ENCODE results near the gene MLEC. TPM values are rescaled to one million over a fixed set of nuclear protein-coding genes. Genes with fewer than 3 reads are reported as not detected.

Gene MLEC
- total RNA-seq, 3 donors from 2014 or later, result 67.6 to 75.4 (median 67.8) TPM

- intact Hi-C loops (cut with DNase I; ENCODE audit: low total_unique reads), result no loop called here
- Histone ChIP-seq H3K4me1 (no peaks in the 10 kb centered on the region), H3K27me3 (no peaks in the 10 kb centered on the region), H3K4me3 (no peak overlapping the region), H3K27ac (no peak overlapping the region), H3K36me3 (no peaks in the 10 kb centered on the region), H3K9me3 (no peaks in the 10 kb centered on the region)
- DNase-seq (ENCODE audit: low spot score in 2 of 2), result no peak
- TF ChIP-seq POLR2A (IDR thresholded peaks at IDR 0.05) (no peak), CTCF (IDR thresholded peaks at IDR 0.05) (no peak), POLR2AphosphoS5 (IDR thresholded peaks at IDR 0.05) (no peak)
Measured at GRCh38 chr12:120748242-120748641, 61.3 kb downstream of the MLEC start.

GRCh38 chr12:120749256-120749655 is 62.3 kb downstream of the MLEC start:
- no peak overlapping the region for H3K4me3 ChIP-seq
- no peak overlapping the region for H3K27ac ChIP-seq
- no peaks in the 10 kb centered on the region for H3K27me3 ChIP-seq
- H3K36me3 ChIP-seq, result no peaks in the 10 kb centered on the region
- H3K9me3 ChIP-seq, result no peaks in the 10 kb centered on the region
- intact Hi-C loops (cut with DNase I; ENCODE audit: low total_unique reads), result no loop called here
- no peak for DNase-seq (ENCODE audit: low spot score in 2 of 2)
- TF ChIP-seq CTCF (IDR thresholded peaks at IDR 0.05) (no peak), POLR2A (IDR thresholded peaks at IDR 0.05) (no peak), POLR2AphosphoS5 (IDR thresholded peaks at IDR 0.05) (no peak)
- no peaks in the 10 kb centered on the region for H3K4me1 ChIP-seq

- no peak overlapping the region for H3K27ac ChIP-seq
- H3K4me3 ChIP-seq, result no peak overlapping the region
- no peaks in the 10 kb centered on the region for H3K4me1 ChIP-seq
- intact Hi-C loops (cut with DNase I; ENCODE audit: low total_unique reads), result no loop called here
- H3K27me3 ChIP-seq, result no peaks in the 10 kb centered on the region
- no peak for DNase-seq (ENCODE audit: low spot score in 2 of 2)
- H3K9me3 ChIP-seq, result no peaks in the 10 kb centered on the region
- no peaks in the 10 kb centered on the region for H3K36me3 ChIP-seq
- no peak for TF ChIP-seq POLR2A (IDR thresholded peaks at IDR 0.05)
- no peak for TF ChIP-seq CTCF (IDR thresholded peaks at IDR 0.05)
- TF ChIP-seq POLR2AphosphoS5 (IDR thresholded peaks at IDR 0.05), result no peak
Measured at GRCh38 chr12:120750806-120751205, 63.9 kb downstream of the MLEC start.

- intact Hi-C loops (cut with DNase I; ENCODE audit: low total_unique reads), result no loop called here
- TF ChIP-seq POLR2AphosphoS5 (IDR thresholded peaks at IDR 0.05) (no peak), POLR2A (IDR thresholded peaks at IDR 0.05) (no peak), CTCF (IDR thresholded peaks at IDR 0.05) (no peak)
Measured at GRCh38 chr12:120751389-120751788, 64.4 kb downstream of the MLEC start.

More at GRCh38 chr12:120751389-120751788, 64.4 kb downstream of the MLEC start:
- Histone ChIP-seq H3K36me3 (no peaks in the 10 kb centered on the region), H3K9me3 (no peaks in the 10 kb centered on the region), H3K27ac (no peak overlapping the region), H3K4me3 (no peak overlapping the region), H3K4me1 (no peaks in the 10 kb centered on the region), H3K27me3 (no peaks in the 10 kb centered on the region)
- DNase-seq (ENCODE audit: low spot score in 2 of 2), result no peak

Other genes with a start within 250 kb of the MLEC start
- 100 to 1,000 TPM; 464 to 649 (median 599) TPM for gene COX6A1, start 249.0 kb upstream of the MLEC start, total RNA-seq
- gene TRIAP1, start 240.8 kb upstream of the MLEC start, total RNA-seq, result 10 to 100 TPM; 10.2 to 21.3 (median 13.0) TPM
- 10 to 100 TPM; 26.5 to 35.8 (median 32.5) TPM for gene GATC, start 240.7 kb upstream of the MLEC start, total RNA-seq
- gene SRSF9, start 217.4 kb upstream of the MLEC start, total RNA-seq, result 10 to 100 TPM; 65.9 to 97.3 (median 82.5) TPM
- 100 to 1,000 TPM; 155 to 170 (median 167) TPM for gene DYNLL1, start 191.0 kb upstream of the MLEC start, total RNA-seq
- gene COQ5, start 158.0 kb upstream of the MLEC start, total RNA-seq, result 10 to 100 TPM; 26.2 to 33.0 (median 26.5) TPM
- gene RNF10, start 152.8 kb upstream of the MLEC start, total RNA-seq, result 100 to 1,000 TPM; 112 to 164 (median 149) TPM
- gene POP5, start 105.7 kb upstream of the MLEC start, total RNA-seq, result 10 to 100 TPM; 35.4 to 43.8 (median 42.4) TPM
- gene CABP1, start 46.5 kb upstream of the MLEC start, total RNA-seq, result 1 to 10 TPM in 1 of 3 donors, under 1 TPM in 1, not detected in 1; 0.80 to 2.3 TPM
- gene UNC119B, start 23.3 kb downstream of the MLEC start, total RNA-seq, result 10 to 100 TPM; 19.2 to 24.0 (median 22.0) TPM
- 100 to 1,000 TPM in 1 of 3 donors, 10 to 100 TPM in 2; 38.3 to 114 (median 54.3) TPM for gene ACADS, start 38.7 kb downstream of the MLEC start, total RNA-seq
- 10 to 100 TPM; 19.0 to 27.1 (median 22.0) TPM for gene SPPL3, start 217.2 kb downstream of the MLEC start, total RNA-seq

Data from breast epithelium (tissue), 4 donors.